PC-9 (cell line): ENCODE results near the gene VAPB. TPM values are rescaled to one million over a fixed set of nuclear protein-coding genes. Genes with fewer than 3 reads are reported as not detected.

Source experiments
- BruUV-seq: library from RNA; stranded (reverse); fragments of 400-500 nt; replicated peaks from 2 replicates; lab custom pipeline; 2021; lab: Mats Ljungman, UMichigan
- CTCF ChIA-PET: fragments of 300-600 bp; sonication (Branson Sonifier 250); formaldehyde crosslinking; loops from one replicate; lab custom pipeline; 2022; ENCODE audit warnings: antibody characterized with exemption; lab: Charles Lee
- POLR2A ChIA-PET: fragments of 300-600 bp; sonication (Branson Sonifier 250); formaldehyde crosslinking; loops from one replicate; lab custom pipeline; 2022; ENCODE audit warnings: antibody characterized with exemption; ENCODE audit not compliant: unreplicated experiment; lab: Charles Lee
- DNase-seq, 2 experiments: peaks; one replicate each; pipeline versions ENCODE4 v3.0.0 to v3.0.0-alpha.2; 2015 to 2022; ENCODE audit warnings: mixed read lengths in 1 of 2
- H2AFZ ChIP-seq: fragments of 200-600 bp; sonication (generic); 2 replicates; pipeline ENCODE4 v1.8.1; 2017; ENCODE audit warnings: antibody characterized with exemption
- H3F3A ChIP-seq: fragments of 200-600 bp; sonication (generic); 2 replicates; pipeline ENCODE4 v1.8.1; 2017; ENCODE audit warnings: antibody characterized with exemption, mild to moderate bottlenecking, low read depth; ENCODE audit not compliant: insufficient read depth
- H3K27ac ChIP-seq: fragments of 200-600 bp; sonication (generic); 2 replicates; pipeline ENCODE4 v1.6.1; 2016; ENCODE audit warnings: mixed run types
- H3K27me3 ChIP-seq: fragments of 200-600 bp; sonication (generic); 2 replicates; pipeline ENCODE4 v1.6.1; 2016; ENCODE audit warnings: low read depth, mixed run types; ENCODE audit not compliant: insufficient read depth
- H3K36me3 ChIP-seq: fragments of 200-600 bp; sonication (generic); 2 replicates; pipeline ENCODE4 v1.6.1; 2016; ENCODE audit warnings: low read depth, mixed run types
- H3K4me1 ChIP-seq: fragments of 200-600 bp; sonication (generic); replicated peaks from 2 replicates; pipeline ENCODE4 v1.6.1; 2016; ENCODE audit warnings: mixed run types; ENCODE audit not compliant: insufficient read depth
- H3K4me2 ChIP-seq: fragments of 200-600 bp; sonication (generic); 2 replicates; pipeline ENCODE4 v1.6.1; 2017; ENCODE audit warnings: mixed run types
- H3K4me3 ChIP-seq: fragments of 200-600 bp; sonication (generic); 2 replicates; pipeline ENCODE4 v1.6.1; 2016; ENCODE audit warnings: mixed run types
- H3K79me2 ChIP-seq: fragments of 200-600 bp; sonication (generic); 2 replicates; pipeline ENCODE4 v1.6.1; 2017; ENCODE audit warnings: low read depth, mixed run types
- H3K9me2 ChIP-seq: fragments of 200-600 bp; sonication (generic); 2 replicates; pipeline ENCODE4 v1.8.1; 2017; ENCODE audit warnings: mild to moderate bottlenecking; ENCODE audit not compliant: insufficient read depth
- H3K9me3 ChIP-seq: fragments of 200-600 bp; sonication (generic); 2 replicates; pipeline ENCODE4 v1.8.1; 2016; ENCODE audit warnings: low read depth; ENCODE audit not compliant: insufficient read depth
- H4K20me1 ChIP-seq: fragments of 200-600 bp; sonication (generic); 2 replicates; pipeline ENCODE4 v1.8.1; 2017; ENCODE audit not compliant: insufficient read depth
- CTCF ChIP-seq: fragments of 200-600 bp; sonication (generic); conservative IDR thresholded peaks from 2 replicates; pipeline ENCODE4 v1.6.1; 2017; ENCODE audit warnings: mixed run types, antibody characterized with exemption, mild to moderate bottlenecking, moderate library complexity
- EZH2 ChIP-seq: fragments of 200-600 bp; sonication (generic); IDR thresholded peaks from 2 replicates; pipeline ENCODE4 v1.8.0; 2017; ENCODE audit warnings: antibody characterized with exemption, low read depth
- intact Hi-C: fragments of 100-400 bp; cut with micrococcal nuclease; formaldehyde crosslinking; loops from one replicate; pipeline ENCODE4 v1.10.0; 2022; ENCODE audit not compliant: unreplicated experiment
- total RNA-seq: library from RNA; stranded (reverse); gene quantifications from 2 replicates; pipeline ENCODE4 v1.2.3, GENCODE V29; 2021

Gene VAPB
- total RNA-seq, 1 experiment from 2014 or later, result 80.6 TPM

DNA sequence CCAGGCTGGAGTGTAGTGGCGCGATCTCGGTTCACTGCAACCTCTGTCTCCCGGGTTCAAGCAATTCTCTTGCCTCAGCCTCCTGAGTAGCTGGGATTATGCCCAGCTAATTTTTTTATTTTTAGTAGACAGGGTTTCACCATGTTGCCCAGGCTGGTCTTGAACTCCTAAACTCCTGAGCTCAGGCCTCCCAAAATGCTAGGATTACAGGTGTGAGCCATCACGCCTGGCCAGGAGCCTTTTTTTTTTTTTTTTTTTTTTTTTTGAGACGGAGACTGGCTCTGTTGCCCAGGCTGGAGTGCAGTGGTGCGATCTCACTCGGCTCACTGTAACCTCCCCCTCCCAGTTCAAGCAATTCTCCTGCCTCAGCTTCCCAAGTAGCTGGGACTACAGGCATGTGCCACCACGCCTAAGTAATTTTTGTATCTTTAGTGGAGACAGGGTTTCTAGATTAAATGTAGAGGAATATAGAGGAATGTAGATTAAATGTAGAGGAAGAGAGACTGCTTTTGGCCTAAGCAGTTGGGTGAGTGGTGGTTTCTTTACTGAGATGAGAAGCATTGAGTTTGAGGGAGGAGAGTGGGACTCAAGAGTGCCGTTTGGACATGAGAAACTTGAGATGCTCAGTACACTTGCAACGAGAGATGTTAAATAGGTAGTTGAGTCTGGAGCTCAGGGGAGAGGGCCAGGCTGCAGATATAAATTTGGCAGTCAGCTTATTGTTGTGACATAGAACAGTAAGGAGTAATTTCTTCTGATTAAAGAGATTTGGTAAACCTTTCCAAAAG lies 16.7 kb downstream of the VAPB start:
- Histone ChIP-seq H4K20me1 (peaks cover 56% of the 10 kb centered on the region), H2AFZ (no peak overlapping the region), H3K4me3 (no peak overlapping the region), H3K27me3 (no peaks in the 10 kb centered on the region), H3K79me2 (peaks cover 99% of the 10 kb centered on the region), H3K4me2 (no peak overlapping the region), H3F3A (peaks cover 9% of the 10 kb centered on the region), H3K27ac (0 out of 2 replicates have a peak overlapping the region, but pooled peaks have one; percentile 27), H3K9me2 (no peaks in the 10 kb centered on the region), H3K9me3 (no peaks in the 10 kb centered on the region), H3K4me1 (peaks cover 23% of the 10 kb centered on the region), H3K36me3 (0 out of 2 replicates have a peak, but pooled peaks cover 4% of the 10 kb centered on the region)
- intact Hi-C loops, result no loop called here
- ChIA-PET CTCF (interaction anchor here (0.7 kb wide), 1 partner anchor 220 kb away, joined by 16 read pairs; no protein-coding TSS in a partner anchor), POLR2A (interaction anchor here (0.6 to 1.1 kb wide), 2 partner anchors 11 to 17 kb away, joined by 4 to 6 read pairs; no protein-coding TSS in a partner anchor)
- no TSS peak for BruUV-seq
- no peak for DNase-seq
- TF ChIP-seq EZH2 (no peak), CTCF (no peak)

DNA sequence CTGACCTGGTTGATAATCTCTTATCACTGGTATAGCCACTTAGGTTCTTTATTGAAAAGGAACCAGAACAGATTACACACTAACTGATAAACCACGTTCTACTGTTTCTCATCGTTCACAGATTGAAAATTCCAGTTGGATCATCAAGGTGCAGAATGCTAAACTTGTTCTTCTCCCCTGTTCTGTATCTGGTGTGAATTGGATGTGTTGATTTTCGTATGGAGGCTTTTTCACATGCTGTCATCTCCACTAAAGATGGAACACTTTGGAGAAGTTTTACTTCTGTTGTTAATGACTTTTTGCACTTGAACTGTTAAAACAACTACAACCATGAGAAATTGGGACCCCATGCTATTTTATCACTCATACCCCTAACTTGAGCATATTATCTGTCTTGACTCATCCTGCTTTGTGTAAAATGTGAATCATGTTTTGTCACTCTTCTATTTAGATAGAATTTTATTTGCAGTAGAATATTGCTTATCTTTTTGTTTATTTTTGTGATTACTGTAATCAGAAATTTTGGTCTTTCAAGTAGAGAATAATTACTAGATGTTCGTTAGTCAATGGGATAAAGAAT lies 17.5 kb downstream of the VAPB start:
- Histone ChIP-seq H3F3A (peaks cover 9% of the 10 kb centered on the region), H3K9me2 (no peaks in the 10 kb centered on the region), H3K27ac (peak overlapping the region; percentile 27; the same call in 1 of the 2 replicates), H3K4me1 (peaks cover 23% of the 10 kb centered on the region), H3K4me2 (no peak overlapping the region), H3K9me3 (no peaks in the 10 kb centered on the region), H2AFZ (no peak overlapping the region), H3K27me3 (no peaks in the 10 kb centered on the region), H3K79me2 (peaks cover 99% of the 10 kb centered on the region), H3K36me3 (0 out of 2 replicates have a peak, but pooled peaks cover 4% of the 10 kb centered on the region), H3K4me3 (no peak overlapping the region), H4K20me1 (peaks cover 61% of the 10 kb centered on the region)
- DNase-seq, result no peak
- ChIA-PET POLR2A (interaction anchor here (0.6 to 0.7 kb wide), 3 partner anchors 18 to 72 kb away, joined by 3 to 4 read pairs (median 4); partner anchors contain the start of gene VAPB), CTCF (no interaction called here)
- intact Hi-C loops, result no loop called here
- TF ChIP-seq CTCF (no peak), EZH2 (no peak)
- no TSS peak for BruUV-seq

DNA sequence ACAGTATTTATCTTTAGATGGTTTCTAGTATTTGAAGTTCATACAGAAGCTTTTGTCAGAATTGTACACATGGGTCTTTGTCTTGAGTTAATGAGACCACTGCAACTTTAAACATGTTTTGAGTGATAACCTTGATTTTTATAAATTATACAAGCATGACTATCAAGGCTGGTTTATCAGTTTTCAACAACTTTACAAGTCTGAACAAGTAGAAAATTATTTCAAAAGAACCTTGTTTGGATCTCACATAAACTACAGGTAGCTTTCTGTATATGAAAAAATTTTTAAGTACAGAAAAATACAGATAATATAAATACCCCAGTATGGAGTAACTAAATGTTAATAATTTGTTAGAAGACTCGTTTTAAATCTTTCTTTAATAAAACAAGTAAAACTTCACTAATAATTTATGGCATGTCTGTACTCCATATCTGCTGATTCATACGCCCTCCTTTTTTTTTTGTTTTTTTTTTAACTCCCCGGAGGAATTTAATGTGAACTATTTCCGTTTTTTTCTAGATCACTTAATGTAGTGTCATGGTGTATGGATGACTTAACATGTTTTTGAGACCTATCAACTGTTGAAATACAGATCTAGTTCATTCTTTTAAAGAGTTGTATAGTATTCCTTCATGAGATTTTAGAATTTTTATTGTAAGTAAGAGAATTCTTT lies 18.3 kb downstream of the VAPB start:
- peak overlapping the region; percentile 27 for H3K27ac ChIP-seq
- ChIA-PET CTCF (no interaction called here), POLR2A (interaction anchor here (0.6 to 0.7 kb wide), 3 partner anchors 19 to 73 kb away, joined by 3 to 4 read pairs (median 4); partner anchors contain the start of gene VAPB)
- H3K4me2 ChIP-seq, result no peak overlapping the region
- no peak overlapping the region for H2AFZ ChIP-seq
- intact Hi-C loops, result no loop called here
- TF ChIP-seq CTCF, result no peak
- TF ChIP-seq EZH2, result no peak
- no peaks in the 10 kb centered on the region for H3K27me3 ChIP-seq
- H3K9me3 ChIP-seq, result no peaks in the 10 kb centered on the region
- H3K4me3 ChIP-seq, result no peak overlapping the region
- BruUV-seq, result no TSS peak
- H3F3A ChIP-seq, result peaks cover 14% of the 10 kb centered on the region
- H3K79me2 ChIP-seq, result peaks cover 99% of the 10 kb centered on the region
- H4K20me1 ChIP-seq, result peaks cover 54% of the 10 kb centered on the region
- no peak for DNase-seq
- H3K4me1 ChIP-seq, result peaks cover 23% of the 10 kb centered on the region
- H3K36me3 ChIP-seq, result 0 out of 2 replicates have a peak, but pooled peaks cover 4% of the 10 kb centered on the region
- no peaks in the 10 kb centered on the region for H3K9me2 ChIP-seq
